Parathyroid adenoma (tissue), 2 donors: ENCODE measurements around the gene SLTM.

Experiments
- H2AFZ ChIP-seq: fragments of 300-600 bp; sonication (generic); one replicate; pipeline ENCODE4 v1.7.0; 2017; ENCODE audit warnings: antibody characterized with exemption, mild to moderate bottlenecking
- H3K27ac ChIP-seq: fragments of 300-600 bp; sonication (generic); one replicate; pipeline ENCODE4 v1.7.0; 2017
- H3K27me3 ChIP-seq: fragments of 300-600 bp; sonication (generic); one replicate; pipeline ENCODE4 v1.7.0; 2017; ENCODE audit warnings: low read length; ENCODE audit not compliant: control insufficient read depth, insufficient read depth
- H3K36me3 ChIP-seq: fragments of 300-600 bp; sonication (generic); one replicate; pipeline ENCODE4 v1.7.0; 2017; ENCODE audit warnings: low read length; ENCODE audit not compliant: control insufficient read depth, insufficient read depth
- H3K4me1 ChIP-seq: fragments of 300-600 bp; sonication (generic); one replicate; pipeline ENCODE4 v1.7.0; 2017; ENCODE audit warnings: control low read depth
- H3K4me2 ChIP-seq: fragments of 300-600 bp; sonication (generic); one replicate; pipeline ENCODE4 v1.7.0; 2017; ENCODE audit warnings: low read length
- H3K4me3 ChIP-seq: fragments of 300-600 bp; sonication (generic); one replicate; pipeline ENCODE4 v1.7.0; 2017; ENCODE audit warnings: low read depth, low read length
- H3K79me2 ChIP-seq: fragments of 300-600 bp; sonication (generic); one replicate; pipeline ENCODE4 v1.7.0; 2017; ENCODE audit warnings: control low read depth
- H3K9ac ChIP-seq: fragments of 300-600 bp; sonication (generic); one replicate; pipeline ENCODE4 v1.7.0; 2017; ENCODE audit warnings: mild to moderate bottlenecking
- H3K9me3 ChIP-seq: fragments of 300-600 bp; sonication (generic); one replicate; pipeline ENCODE4 v1.7.0; 2017; ENCODE audit warnings: low read length; ENCODE audit not compliant: control insufficient read depth
- CTCF ChIP-seq: fragments of 300-600 bp; sonication (generic); IDR thresholded peaks from one replicate; pipeline ENCODE4 v1.7.0; 2017; ENCODE audit warnings: antibody characterized with exemption, mild to moderate bottlenecking
- donor health status: primary hyperparathyroidism.

Gene SLTM

GRCh38 chr15:58977887-58978286 is 44.4 kb upstream of the SLTM start:
- no peaks in the 10 kb centered on the region for H3K9me3 ChIP-seq
- no peak overlapping the region for H3K9ac ChIP-seq
- H3K36me3 ChIP-seq: no peaks in the 10 kb centered on the region
- no peaks in the 10 kb centered on the region for H3K4me1 ChIP-seq
- H3K4me2 ChIP-seq: no peak overlapping the region
- no peak overlapping the region for H3K27ac ChIP-seq
- H3K79me2 ChIP-seq: no peaks in the 10 kb centered on the region
- H3K27me3 ChIP-seq: no peaks in the 10 kb centered on the region
- H2AFZ ChIP-seq: no peak overlapping the region
- no peak overlapping the region for H3K4me3 ChIP-seq
- TF ChIP-seq CTCF: no peak

GRCh38 chr15:58967479-58967878 is 34.0 kb upstream of the SLTM start:
- H3K36me3 ChIP-seq: no peaks in the 10 kb centered on the region
- H3K27ac ChIP-seq: no peak overlapping the region
- H3K27me3 ChIP-seq: no peaks in the 10 kb centered on the region
- H3K4me1 ChIP-seq: no peaks in the 10 kb centered on the region
- H3K4me3 ChIP-seq: no peak overlapping the region
- no peak overlapping the region for H2AFZ ChIP-seq
- no peaks in the 10 kb centered on the region for H3K79me2 ChIP-seq
- TF ChIP-seq CTCF: no peak
- H3K9ac ChIP-seq: no peak overlapping the region
- no peak overlapping the region for H3K4me2 ChIP-seq
- no peaks in the 10 kb centered on the region for H3K9me3 ChIP-seq

- no peaks in the 10 kb centered on the region for H3K79me2 ChIP-seq
- H3K4me1 ChIP-seq: no peaks in the 10 kb centered on the region
- no peak overlapping the region for H3K9ac ChIP-seq
- H3K4me2 ChIP-seq: no peak overlapping the region
- H3K36me3 ChIP-seq: no peaks in the 10 kb centered on the region
- no peak overlapping the region for H3K27ac ChIP-seq
- TF ChIP-seq CTCF: no peak
- H3K27me3 ChIP-seq: no peaks in the 10 kb centered on the region
- no peaks in the 10 kb centered on the region for H3K9me3 ChIP-seq
- H3K4me3 ChIP-seq: no peak overlapping the region
- H2AFZ ChIP-seq: no peak overlapping the region
These were observed 33.2 kb upstream of the SLTM start for GRCh38 chr15:58966698-58967097.

GRCh38 chr15:58962662-58963565 is 29.4 kb upstream of the SLTM start:
- no peak overlapping the region for H3K4me3 ChIP-seq
- no peak overlapping the region for H3K27ac ChIP-seq
- TF ChIP-seq CTCF: no peak
- H3K4me1 ChIP-seq: no peaks in the 10 kb centered on the region
- no peak overlapping the region for H3K9ac ChIP-seq
- no peaks in the 10 kb centered on the region for H3K27me3 ChIP-seq
- H2AFZ ChIP-seq: no peak overlapping the region
- no peaks in the 10 kb centered on the region for H3K9me3 ChIP-seq
- H3K4me2 ChIP-seq: no peak overlapping the region
- H3K79me2 ChIP-seq: no peaks in the 10 kb centered on the region
- H3K36me3 ChIP-seq: no peaks in the 10 kb centered on the region

GRCh38 chr15:58962136-58962535 is 28.7 kb upstream of the SLTM start:
- no peak for TF ChIP-seq CTCF
- H3K79me2 ChIP-seq: no peaks in the 10 kb centered on the region
- no peaks in the 10 kb centered on the region for H3K36me3 ChIP-seq
- no peaks in the 10 kb centered on the region for H3K27me3 ChIP-seq
- no peak overlapping the region for H3K27ac ChIP-seq
- no peak overlapping the region for H3K9ac ChIP-seq
- H3K4me1 ChIP-seq: no peaks in the 10 kb centered on the region
- H3K4me3 ChIP-seq: no peak overlapping the region
- no peaks in the 10 kb centered on the region for H3K9me3 ChIP-seq
- no peak overlapping the region for H3K4me2 ChIP-seq
- H2AFZ ChIP-seq: no peak overlapping the region
